Measurements from ENCODE around the gene EPS15.

- TF ChIP-seq, protein P1, sequence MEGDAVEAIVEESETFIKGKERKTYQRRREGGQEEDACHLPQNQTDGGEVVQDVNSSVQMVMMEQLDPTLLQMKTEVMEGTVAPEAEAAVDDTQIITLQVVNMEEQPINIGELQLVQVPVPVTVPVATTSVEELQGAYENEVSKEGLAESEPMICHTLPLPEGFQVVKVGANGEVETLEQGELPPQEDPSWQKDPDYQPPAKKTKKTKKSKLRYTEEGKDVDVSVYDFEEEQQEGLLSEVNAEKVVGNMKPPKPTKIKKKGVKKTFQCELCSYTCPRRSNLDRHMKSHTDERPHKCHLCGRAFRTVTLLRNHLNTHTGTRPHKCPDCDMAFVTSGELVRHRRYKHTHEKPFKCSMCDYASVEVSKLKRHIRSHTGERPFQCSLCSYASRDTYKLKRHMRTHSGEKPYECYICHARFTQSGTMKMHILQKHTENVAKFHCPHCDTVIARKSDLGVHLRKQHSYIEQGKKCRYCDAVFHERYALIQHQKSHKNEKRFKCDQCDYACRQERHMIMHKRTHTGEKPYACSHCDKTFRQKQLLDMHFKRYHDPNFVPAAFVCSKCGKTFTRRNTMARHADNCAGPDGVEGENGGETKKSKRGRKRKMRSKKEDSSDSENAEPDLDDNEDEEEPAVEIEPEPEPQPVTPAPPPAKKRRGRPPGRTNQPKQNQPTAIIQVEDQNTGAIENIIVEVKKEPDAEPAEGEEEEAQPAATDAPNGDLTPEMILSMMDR (IDR thresholded peaks at IDR 0.05): no peak
- no peak for TF ChIP-seq EZH2 (IDR thresholded peaks at IDR 0.05; ENCODE audit: borderline replicate concordance, insufficient read depth, low read depth, low read length, poor library complexity, severe bottlenecking)
Observed at GRCh38 chr1:51328279-51328678, 190.8 kb downstream of the EPS15 start.

All from B cell (primary cell).